Activated T-helper 2 cell treated with anti-CD3 and anti-CD28 coated beads, Interferon-gamma antibody, Interleukin-2, Interleukin-4, amounts not matched to agents 10 μg/mL and 5 μg/mL and 100 μg/mL, durations not matched to agents 14 hours and 24 hours and 36 hours (primary cell): ENCODE measurements around the gene IGSF6. TPM values are rescaled to one million over a fixed set of nuclear protein-coding genes. Genes with fewer than 3 reads are reported as not detected.
"Not testable (repeated sequence)": the region's sequence is repeated elsewhere in the genome, so short reads cannot be mapped to it uniquely, and the experiment has no call there.

Experiments
- DNase-seq: peaks from one replicate; pipeline ENCODE4 v3.0.0; 2021; ENCODE audit warnings: low spot score
- H3K27ac Mint-ChIP-seq: one replicate; pipeline ENCODE4 v1.8.0; 2021; ENCODE audit warnings: mixed read lengths
- H3K27me3 Mint-ChIP-seq: one replicate; pipeline ENCODE4 v1.8.0; 2021; ENCODE audit warnings: low read depth, mixed read lengths
- H3K36me3 Mint-ChIP-seq: one replicate; pipeline ENCODE4 v1.8.0; 2021; ENCODE audit warnings: low read depth, mixed read lengths
- H3K4me1 Mint-ChIP-seq: one replicate; pipeline ENCODE4 v1.8.0; 2021; ENCODE audit warnings: low read depth, mixed read lengths
- H3K4me3 Mint-ChIP-seq: one replicate; pipeline ENCODE4 v1.8.0; 2021; ENCODE audit warnings: low read depth, mild to moderate bottlenecking, moderate library complexity, mixed read lengths
- H3K9me3 Mint-ChIP-seq: one replicate; pipeline ENCODE4 v1.8.0; 2021; ENCODE audit warnings: mixed read lengths
- intact Hi-C: fragments of 100-400 bp; cut with micrococcal nuclease; formaldehyde crosslinking; loops from one replicate; pipeline ENCODE4 v1.15.1; 2023
- total RNA-seq: library from RNA; stranded (reverse); gene quantifications from 2 replicates; pipeline ENCODE4 v1.2.3, GENCODE V29; 2022

IGSF6 gene
- total RNA-seq, 1 donor from 2014 or later, result not detected

DNA sequence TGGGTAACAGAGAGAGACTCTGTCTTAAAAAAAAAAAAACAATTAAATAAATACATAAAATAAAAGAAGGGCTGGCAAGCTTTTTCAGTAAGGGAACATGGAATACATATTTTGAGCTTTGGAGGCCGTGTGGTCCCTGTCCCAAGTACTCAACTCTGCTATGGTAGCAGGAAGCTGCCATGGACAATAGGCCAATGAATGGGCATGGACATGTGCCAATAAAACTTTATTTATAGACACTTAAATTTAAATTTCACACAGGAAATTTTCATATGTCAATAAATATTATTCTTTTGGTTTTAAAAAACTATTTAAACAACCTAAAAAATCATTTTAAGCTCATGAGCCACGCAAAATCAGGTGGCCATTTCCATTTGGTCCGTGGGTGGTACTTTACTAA is 15.2 kb upstream of the IGSF6 start:
- intact Hi-C loops, result no loop called here
- H3K27me3 Mint-ChIP-seq, result peaks cover 25% of the 10 kb centered on the region
- H3K4me3 Mint-ChIP-seq, result no peak overlapping the region
- H3K9me3 Mint-ChIP-seq, result no peaks in the 10 kb centered on the region
- H3K36me3 Mint-ChIP-seq, result no peaks in the 10 kb centered on the region
- peaks cover 3% of the 10 kb centered on the region for H3K4me1 Mint-ChIP-seq
- H3K27ac Mint-ChIP-seq, result no peak overlapping the region
- no peak for DNase-seq

DNA sequence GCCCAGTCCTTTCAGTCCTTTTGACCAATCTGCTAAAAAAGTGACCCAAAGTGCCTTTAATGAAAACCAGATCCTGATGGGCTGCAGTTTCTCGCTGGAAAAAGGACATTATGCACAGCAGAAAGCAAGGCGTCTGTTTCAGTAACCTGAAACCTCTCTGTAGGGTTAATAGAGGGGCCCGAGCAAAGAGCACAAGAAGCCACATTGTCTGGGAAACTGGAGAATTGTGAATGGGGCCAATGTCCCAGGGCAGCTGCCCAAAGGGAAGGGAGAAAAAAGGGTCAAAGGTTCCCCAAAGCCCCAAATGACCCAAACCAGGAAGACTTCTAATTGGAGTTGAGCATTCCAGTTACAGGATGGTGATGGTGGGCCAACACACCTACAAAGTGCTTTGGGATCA is 14.4 kb upstream of the IGSF6 start:
- intact Hi-C loops, result no loop called here
- H3K4me3 Mint-ChIP-seq, result no peak overlapping the region
- no peak for DNase-seq
- no peak overlapping the region for H3K27ac Mint-ChIP-seq
- no peaks in the 10 kb centered on the region for H3K9me3 Mint-ChIP-seq
- H3K36me3 Mint-ChIP-seq, result no peaks in the 10 kb centered on the region
- H3K27me3 Mint-ChIP-seq, result peaks cover 25% of the 10 kb centered on the region
- H3K4me1 Mint-ChIP-seq, result peaks cover 3% of the 10 kb centered on the region

DNA sequence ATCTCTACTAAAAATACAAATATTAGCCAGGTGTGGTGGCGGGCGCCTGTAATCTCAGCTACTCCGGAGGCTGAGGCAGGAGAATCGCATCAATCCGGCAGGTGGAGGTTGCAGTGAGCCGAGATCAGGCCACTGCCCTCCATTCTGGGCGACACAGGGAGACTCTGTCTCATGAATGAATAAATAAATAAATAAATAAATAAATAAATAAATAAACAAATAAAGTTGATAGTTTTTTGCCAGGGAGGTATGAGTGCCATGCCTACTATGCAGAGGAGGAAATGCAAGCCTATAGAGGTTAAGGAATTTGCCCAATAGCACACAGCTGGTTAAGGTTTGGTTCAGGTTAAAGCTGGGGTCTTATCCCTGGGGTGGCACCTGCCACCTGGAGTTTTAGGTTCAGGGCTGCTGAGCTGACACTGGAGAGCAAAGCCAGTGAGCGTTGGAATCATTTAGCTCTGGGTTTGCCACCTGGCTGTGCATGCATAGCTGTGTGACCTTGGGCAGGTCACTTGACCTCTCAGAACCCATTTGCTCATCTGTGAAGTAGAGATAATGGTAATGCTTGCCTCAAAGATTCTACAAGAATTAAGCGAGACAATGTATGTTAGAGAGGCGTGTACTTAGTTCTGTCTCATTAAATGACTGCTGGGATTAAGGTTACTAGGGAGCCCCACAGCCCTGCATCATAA is 12.5 kb upstream of the IGSF6 start:
- DNase-seq, result no peak
- H3K27ac Mint-ChIP-seq, result no peak overlapping the region
- H3K36me3 Mint-ChIP-seq, result no peaks in the 10 kb centered on the region
- intact Hi-C loops, result no loop called here
- peaks cover 14% of the 10 kb centered on the region for H3K27me3 Mint-ChIP-seq
- H3K4me3 Mint-ChIP-seq, result no peak overlapping the region
- H3K4me1 Mint-ChIP-seq, result peaks cover 12% of the 10 kb centered on the region
- H3K9me3 Mint-ChIP-seq, result no peaks in the 10 kb centered on the region

DNA sequence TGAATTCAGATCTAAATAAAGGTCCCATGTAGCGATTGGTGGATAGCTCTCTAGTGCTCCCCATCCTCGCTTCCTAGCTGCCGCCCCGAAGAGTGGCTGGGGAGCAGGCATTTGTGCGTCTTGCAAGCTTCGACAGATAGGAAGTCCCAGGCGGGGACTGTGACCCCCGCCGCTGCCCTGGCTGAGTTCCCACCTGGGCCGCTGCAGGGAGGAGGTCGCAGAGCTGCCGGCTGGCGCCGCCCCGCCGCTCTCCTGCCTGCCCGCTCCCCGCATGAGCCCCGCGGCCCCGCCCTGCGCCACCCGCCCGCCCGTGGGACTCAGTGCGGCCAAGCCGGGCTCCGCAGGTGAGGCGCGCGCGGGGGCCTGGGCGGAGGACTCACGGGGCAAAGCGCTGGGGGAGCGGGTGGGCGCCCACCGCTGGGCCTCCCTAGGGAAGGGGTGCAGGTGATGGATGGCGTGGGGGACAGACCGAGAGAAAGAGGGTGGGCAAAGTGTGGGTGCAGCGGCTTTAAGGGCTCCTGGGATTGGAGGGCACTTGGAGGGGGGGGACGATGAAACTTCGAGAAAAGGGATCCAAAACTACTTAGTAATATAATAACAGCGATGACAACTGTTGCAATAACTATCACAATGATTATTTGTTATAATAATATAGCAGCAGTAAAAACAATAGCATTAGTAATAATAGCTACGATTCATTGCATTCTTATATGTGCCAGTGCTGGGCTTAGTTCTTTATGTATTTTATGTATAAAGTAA is 11.7 kb upstream of the IGSF6 start, which contains the start of gene OTOA:
Gene OTOA, plus strand, starts transcription at position 80 of the 759 bp plus-strand sequence. CDS start 14,547 bp downstream, outside the sequence.
- DNase-seq, result no peak
- Mint-ChIP-seq H3K4me1 (peaks cover 12% of the 10 kb centered on the region), H3K27ac (no peak within 1 kb of the TSS), H3K4me3 (peak within 1 kb of the TSS; percentile 37), H3K27me3 (peaks cover 14% of the 10 kb centered on the region), H3K36me3 (no peaks in the 10 kb centered on the region), H3K9me3 (no peaks in the 10 kb centered on the region)
- intact Hi-C loops, result no loop called here

DNA sequence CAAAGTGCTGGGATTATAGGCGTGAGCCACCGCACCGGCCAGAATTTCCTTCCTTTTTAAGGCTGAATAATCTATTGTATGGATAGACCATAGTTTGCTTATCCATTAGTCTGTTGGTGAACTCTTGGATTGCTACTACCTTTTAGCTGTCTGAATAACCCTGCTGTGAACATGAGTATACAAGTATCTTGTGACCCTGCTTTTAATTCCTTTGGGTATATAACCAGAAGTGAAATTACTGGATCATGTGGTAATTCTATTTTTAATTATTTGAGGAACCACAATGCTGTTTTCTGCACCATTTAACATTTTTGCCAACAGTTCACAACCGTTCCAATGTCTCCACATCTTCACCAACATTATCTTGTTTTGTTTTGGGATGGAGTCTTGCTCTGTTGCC is 6.7 kb upstream of the IGSF6 start:
- H3K27me3 Mint-ChIP-seq, result peaks cover 7% of the 10 kb centered on the region
- no peak overlapping the region for H3K4me3 Mint-ChIP-seq
- DNase-seq, result no peak
- intact Hi-C loops, result no loop called here
- H3K4me1 Mint-ChIP-seq, result peaks cover 36% of the 10 kb centered on the region
- H3K27ac Mint-ChIP-seq, result no peak overlapping the region
- no peaks in the 10 kb centered on the region for H3K9me3 Mint-ChIP-seq
- peaks cover 22% of the 10 kb centered on the region for H3K36me3 Mint-ChIP-seq

DNA sequence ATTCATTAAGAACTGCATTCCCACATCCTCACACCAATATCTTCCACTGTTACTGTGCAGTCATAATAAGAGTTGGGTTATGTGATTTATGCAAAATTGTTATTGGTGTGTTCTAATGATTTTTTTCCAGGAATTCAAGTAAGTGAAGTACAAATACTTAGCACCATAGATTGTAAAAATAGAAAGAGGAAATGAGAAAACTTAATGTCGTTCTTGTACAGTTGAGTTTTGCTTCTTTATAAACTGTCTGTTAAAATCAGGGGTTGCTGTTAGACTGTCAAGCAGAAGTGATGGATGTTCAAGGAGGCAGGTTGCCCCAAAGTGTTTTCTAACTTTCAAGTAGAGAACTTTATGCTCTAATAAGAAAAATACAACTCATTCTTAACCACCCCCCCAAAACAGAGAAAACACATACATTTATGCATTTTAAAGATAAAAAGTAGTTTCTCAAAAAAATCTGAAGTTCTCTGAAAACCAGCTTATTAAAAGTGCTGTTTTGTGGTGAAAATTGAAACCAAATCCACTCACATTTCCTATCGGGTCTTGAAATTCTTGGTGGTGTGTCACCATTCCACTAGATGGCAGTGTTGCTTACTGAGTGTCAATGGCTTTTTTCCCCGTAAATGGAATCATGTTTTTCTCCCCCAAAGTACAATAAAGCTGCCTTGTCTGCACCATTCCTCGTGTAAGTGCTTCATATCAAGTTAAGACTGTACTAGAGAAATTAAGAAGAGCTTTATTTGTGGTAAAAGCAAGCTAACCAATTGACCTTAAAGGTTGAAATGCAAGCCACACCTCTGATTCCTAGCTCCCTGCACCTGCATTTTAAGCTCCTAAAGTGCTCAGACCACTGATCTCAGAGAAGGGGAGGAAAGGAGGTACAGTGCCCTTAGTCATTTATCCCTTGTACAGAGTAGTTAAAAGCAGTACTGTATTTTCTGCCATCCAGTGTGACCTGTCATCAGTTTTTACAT is 4.7 kb upstream of the IGSF6 start:
- H3K36me3 Mint-ChIP-seq, result peaks cover 22% of the 10 kb centered on the region
- no peak for DNase-seq
- H3K9me3 Mint-ChIP-seq, result no peaks in the 10 kb centered on the region
- H3K27me3 Mint-ChIP-seq, result no peaks in the 10 kb centered on the region
- H3K27ac Mint-ChIP-seq, result no peak overlapping the region
- H3K4me1 Mint-ChIP-seq, result peaks cover 37% of the 10 kb centered on the region
- no peak overlapping the region for H3K4me3 Mint-ChIP-seq
- intact Hi-C loops, result loop anchor here (1.0 kb wide), 1 partner anchor 51 kb away; no protein-coding TSS in a partner anchor

DNA sequence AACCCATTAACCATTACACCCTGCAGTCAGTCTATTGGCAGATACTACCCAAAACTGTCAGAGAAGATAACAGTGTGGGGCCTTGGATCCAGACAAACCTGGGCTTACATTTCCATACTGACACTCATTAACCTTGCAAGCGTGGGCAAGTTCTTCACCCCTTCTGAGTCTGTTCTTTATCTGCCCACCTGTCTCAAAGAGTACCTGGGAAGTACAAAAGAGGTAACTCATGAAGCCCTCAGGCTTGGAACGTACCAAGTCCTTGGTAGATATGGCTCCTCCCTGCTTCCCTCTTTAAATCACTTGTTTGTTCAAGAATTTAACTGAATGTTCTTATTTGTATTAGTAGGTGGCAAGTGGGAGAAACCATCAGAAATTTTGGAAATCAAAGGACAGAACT is 2.5 kb upstream of the IGSF6 start:
- Mint-ChIP-seq H3K27ac (no peak overlapping the region), H3K4me3 (no peak overlapping the region), H3K4me1 (peaks cover 31% of the 10 kb centered on the region), H3K36me3 (peaks cover 22% of the 10 kb centered on the region), H3K27me3 (no peaks in the 10 kb centered on the region), H3K9me3 (no peaks in the 10 kb centered on the region)
- intact Hi-C loops, result no loop called here
- DNase-seq, result no peak

DNA sequence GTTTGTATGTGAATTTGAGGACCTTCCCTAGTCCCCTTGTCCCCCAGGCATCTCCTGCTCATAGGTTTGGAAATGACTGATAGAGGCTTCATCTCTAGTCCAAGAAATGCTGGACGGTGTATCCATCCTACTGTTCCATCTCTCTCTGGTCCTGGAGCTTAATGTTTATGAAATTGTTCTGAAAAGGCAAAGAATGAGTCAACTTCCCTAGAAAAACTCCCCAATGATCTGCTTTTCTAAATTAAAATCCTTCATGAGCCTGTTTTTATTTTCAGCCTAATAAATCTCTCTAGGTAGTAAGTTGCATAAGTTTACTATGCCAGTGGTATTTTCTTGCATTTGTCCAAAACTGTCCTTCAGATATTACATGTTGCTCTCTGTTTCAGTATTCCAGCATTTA is 2.1 kb upstream of the IGSF6 start:
- peaks cover 31% of the 10 kb centered on the region for H3K4me1 Mint-ChIP-seq
- H3K9me3 Mint-ChIP-seq, result no peaks in the 10 kb centered on the region
- intact Hi-C loops, result no loop called here
- no peak overlapping the region for H3K27ac Mint-ChIP-seq
- H3K27me3 Mint-ChIP-seq, result no peaks in the 10 kb centered on the region
- no peak overlapping the region for H3K4me3 Mint-ChIP-seq
- peaks cover 22% of the 10 kb centered on the region for H3K36me3 Mint-ChIP-seq
- DNase-seq, result no peak

DNA sequence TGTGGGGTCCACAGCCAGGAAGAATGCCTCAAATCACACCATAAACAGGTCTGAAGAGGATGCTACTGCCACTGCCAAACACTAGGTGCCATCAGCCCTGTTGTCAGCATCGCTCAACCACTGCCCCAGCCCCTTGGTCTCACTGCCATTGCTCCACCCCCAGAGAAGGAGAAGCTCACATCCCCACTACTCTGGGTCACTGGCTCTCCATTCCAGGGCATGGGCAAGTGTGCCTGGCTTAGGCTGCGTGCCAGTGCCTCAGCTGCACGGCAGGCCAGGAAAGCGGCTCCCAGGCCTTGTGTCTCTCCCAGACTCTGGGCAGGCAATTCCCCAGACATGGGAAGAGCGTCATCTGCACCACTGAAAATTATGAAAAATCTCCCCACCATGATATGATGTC is 1.2 kb upstream of the IGSF6 start:
- H3K9me3 Mint-ChIP-seq, result no peaks in the 10 kb centered on the region

DNA sequence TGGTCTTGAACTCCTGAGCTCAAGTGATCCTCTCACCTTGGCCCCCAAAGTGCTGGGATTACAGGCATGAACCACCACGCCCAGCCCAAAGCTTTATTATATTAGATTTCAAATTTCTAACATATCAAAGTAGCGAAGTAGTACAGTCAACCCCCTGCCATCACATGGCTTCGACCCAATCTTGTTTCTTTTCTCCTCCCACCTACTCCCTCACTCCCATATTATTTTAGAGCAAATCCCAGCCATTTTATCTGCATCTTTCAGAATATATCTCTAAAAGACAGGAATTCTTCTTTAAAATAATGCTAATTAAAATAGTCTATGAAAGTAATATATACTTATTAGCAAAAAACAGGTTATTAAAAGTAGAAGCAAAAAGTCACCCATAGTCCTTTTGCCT is 893 bp downstream of the IGSF6 start:
- Mint-ChIP-seq H3K36me3 (peaks cover 17% of the 10 kb centered on the region), H3K27me3 (no peaks in the 10 kb centered on the region), H3K9me3 (no peaks in the 10 kb centered on the region), H3K27ac (no peak overlapping the region), H3K4me3 (no peak overlapping the region), H3K4me1 (peaks cover 34% of the 10 kb centered on the region)
- intact Hi-C loops, result no loop called here
- no peak for DNase-seq

More for the DNA sequence above, 1.2 kb upstream of the IGSF6 start:
- Mint-ChIP-seq H3K27me3 (no peaks in the 10 kb centered on the region), H3K36me3 (peaks cover 22% of the 10 kb centered on the region), H3K4me3 (no peak overlapping the region), H3K27ac (no peak overlapping the region), H3K4me1 (peaks cover 32% of the 10 kb centered on the region)
- DNase-seq, result no peak
- intact Hi-C loops, result no loop called here

DNA sequence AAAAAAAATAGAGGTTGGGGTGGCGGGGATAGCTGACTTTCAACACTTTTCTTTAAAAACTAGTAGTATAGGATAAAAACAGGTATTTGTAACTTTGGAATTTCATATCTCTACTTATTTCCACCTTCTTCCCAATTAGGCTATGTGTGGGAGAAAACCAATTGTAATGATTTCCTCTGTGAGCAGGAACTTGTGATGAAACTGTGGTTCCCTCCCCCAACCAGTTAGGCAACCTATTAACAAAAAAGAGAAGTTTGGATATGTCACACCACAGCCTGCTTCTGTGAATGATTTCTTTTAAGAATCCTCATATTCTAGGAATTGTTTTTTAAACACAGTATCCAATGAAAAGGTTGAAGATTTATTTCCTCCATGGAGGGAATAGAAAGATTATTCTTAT is 1.9 kb downstream of the IGSF6 start:
- no peak for DNase-seq
- H3K4me3 Mint-ChIP-seq, result no peak overlapping the region
- peaks cover 40% of the 10 kb centered on the region for H3K4me1 Mint-ChIP-seq
- peaks cover 9% of the 10 kb centered on the region for H3K36me3 Mint-ChIP-seq
- no peaks in the 10 kb centered on the region for H3K9me3 Mint-ChIP-seq
- H3K27me3 Mint-ChIP-seq, result no peaks in the 10 kb centered on the region
- intact Hi-C loops, result no loop called here
- H3K27ac Mint-ChIP-seq, result no peak overlapping the region

DNA sequence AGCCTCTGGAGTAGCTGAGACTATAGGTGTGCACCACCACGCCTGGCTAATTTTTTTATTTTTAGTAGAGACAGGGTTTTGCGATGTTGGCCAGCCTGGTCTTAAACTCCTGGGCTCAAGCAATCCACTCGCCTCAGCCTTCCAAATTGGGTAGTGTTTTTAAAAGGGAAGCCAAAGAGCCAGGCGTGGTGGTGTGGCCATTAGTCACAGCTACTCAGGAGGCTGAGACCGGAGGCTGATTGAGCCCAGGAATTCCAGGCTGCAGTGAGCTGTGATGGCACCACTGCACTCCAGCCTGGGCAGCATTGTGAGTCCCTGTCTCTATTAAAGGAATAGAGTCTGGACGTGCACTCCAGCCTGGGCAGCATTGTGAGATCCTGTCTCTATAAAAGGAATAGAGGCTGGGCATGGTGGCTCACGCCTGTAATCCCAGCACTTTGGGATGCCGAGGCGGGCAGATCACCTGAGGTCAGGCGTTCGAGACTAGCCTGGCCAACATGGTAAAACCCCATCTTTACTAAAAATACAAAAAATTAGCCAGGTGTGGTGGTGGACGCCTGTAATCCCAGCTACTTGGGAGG is 2.5 kb downstream of the IGSF6 start:
- not testable (repeated sequence) for DNase-seq, H3K4me3 Mint-ChIP-seq, H3K27ac Mint-ChIP-seq, H3K27me3 Mint-ChIP-seq, H3K9me3 Mint-ChIP-seq, H3K36me3 Mint-ChIP-seq
- peaks cover 45% of the 10 kb centered on the region for H3K4me1 Mint-ChIP-seq
- intact Hi-C loops, result loop anchor here (10.0 kb wide), 1 partner anchor 1295 kb away; no protein-coding TSS in a partner anchor
